HL-60 (cell line): ENCODE measurements around the gene GPR150.

Experiments used
- GABPA ChIP-seq: IDR thresholded peaks from 2 replicates; pipeline ENCODE4 v1.6.1; 2012; ENCODE audit warnings: low read depth
- POLR2AphosphoS5 ChIP-seq: IDR thresholded peaks from 2 replicates; pipeline ENCODE4 v1.6.1; 2012; ENCODE audit warnings: low read depth
- SPI1 ChIP-seq: IDR thresholded peaks from 2 replicates; pipeline ENCODE4 v1.6.1; 2012; ENCODE audit warnings: low read depth, mild to moderate bottlenecking, borderline replicate concordance
- TF ChIP-seq, protein P1 (sequence below): IDR thresholded peaks from one replicate; pipeline ENCODE4 v1.5.1; 2011; ENCODE audit warnings: low read length, control low read depth, inconsistent platforms; ENCODE audit not compliant: insufficient read depth
- TF ChIP-seq, protein P2 (sequence below): IDR thresholded peaks from 2 replicates; pipeline ENCODE4 v1.6.1; 2012; ENCODE audit warnings: low read depth; ENCODE audit not compliant: insufficient replicate concordance

DNA sequence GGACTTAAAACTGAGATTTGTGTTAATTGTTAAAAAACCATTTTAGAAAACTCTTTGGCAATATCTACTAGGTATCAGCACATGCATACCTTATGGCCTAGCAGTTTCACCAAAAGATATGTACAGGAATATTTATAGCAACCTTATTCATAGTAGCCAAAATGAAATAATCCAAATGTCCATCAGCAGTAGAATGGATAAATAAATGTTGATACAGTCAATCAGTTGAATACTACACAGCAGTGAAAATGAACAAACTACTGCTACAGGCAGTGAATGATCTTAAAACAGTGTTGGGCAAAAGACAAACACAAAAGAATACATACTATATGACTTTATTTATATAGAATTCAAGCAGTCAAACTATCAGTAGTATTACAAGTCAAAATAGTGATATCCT, 43.1 kb downstream of the GPR150 start:
- TF ChIP-seq, protein P1, sequence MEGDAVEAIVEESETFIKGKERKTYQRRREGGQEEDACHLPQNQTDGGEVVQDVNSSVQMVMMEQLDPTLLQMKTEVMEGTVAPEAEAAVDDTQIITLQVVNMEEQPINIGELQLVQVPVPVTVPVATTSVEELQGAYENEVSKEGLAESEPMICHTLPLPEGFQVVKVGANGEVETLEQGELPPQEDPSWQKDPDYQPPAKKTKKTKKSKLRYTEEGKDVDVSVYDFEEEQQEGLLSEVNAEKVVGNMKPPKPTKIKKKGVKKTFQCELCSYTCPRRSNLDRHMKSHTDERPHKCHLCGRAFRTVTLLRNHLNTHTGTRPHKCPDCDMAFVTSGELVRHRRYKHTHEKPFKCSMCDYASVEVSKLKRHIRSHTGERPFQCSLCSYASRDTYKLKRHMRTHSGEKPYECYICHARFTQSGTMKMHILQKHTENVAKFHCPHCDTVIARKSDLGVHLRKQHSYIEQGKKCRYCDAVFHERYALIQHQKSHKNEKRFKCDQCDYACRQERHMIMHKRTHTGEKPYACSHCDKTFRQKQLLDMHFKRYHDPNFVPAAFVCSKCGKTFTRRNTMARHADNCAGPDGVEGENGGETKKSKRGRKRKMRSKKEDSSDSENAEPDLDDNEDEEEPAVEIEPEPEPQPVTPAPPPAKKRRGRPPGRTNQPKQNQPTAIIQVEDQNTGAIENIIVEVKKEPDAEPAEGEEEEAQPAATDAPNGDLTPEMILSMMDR, result no peak
- TF ChIP-seq POLR2AphosphoS5 (no peak), SPI1 (no peak), GABPA (no peak)
- TF ChIP-seq, protein P2, sequence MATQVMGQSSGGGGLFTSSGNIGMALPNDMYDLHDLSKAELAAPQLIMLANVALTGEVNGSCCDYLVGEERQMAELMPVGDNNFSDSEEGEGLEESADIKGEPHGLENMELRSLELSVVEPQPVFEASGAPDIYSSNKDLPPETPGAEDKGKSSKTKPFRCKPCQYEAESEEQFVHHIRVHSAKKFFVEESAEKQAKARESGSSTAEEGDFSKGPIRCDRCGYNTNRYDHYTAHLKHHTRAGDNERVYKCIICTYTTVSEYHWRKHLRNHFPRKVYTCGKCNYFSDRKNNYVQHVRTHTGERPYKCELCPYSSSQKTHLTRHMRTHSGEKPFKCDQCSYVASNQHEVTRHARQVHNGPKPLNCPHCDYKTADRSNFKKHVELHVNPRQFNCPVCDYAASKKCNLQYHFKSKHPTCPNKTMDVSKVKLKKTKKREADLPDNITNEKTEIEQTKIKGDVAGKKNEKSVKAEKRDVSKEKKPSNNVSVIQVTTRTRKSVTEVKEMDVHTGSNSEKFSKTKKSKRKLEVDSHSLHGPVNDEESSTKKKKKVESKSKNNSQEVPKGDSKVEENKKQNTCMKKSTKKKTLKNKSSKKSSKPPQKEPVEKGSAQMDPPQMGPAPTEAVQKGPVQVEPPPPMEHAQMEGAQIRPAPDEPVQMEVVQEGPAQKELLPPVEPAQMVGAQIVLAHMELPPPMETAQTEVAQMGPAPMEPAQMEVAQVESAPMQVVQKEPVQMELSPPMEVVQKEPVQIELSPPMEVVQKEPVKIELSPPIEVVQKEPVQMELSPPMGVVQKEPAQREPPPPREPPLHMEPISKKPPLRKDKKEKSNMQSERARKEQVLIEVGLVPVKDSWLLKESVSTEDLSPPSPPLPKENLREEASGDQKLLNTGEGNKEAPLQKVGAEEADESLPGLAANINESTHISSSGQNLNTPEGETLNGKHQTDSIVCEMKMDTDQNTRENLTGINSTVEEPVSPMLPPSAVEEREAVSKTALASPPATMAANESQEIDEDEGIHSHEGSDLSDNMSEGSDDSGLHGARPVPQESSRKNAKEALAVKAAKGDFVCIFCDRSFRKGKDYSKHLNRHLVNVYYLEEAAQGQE, result no peak
